Activated T-helper 2 cell treated with anti-CD3 and anti-CD28 coated beads, Interferon-gamma antibody, Interleukin-2, Interleukin-4, amounts not matched to agents 10 μg/mL and 5 μg/mL and 100 μg/mL, durations not matched to agents 14 hours and 24 hours and 36 hours (primary cell): ENCODE results near the gene UBTF. TPM values are rescaled to one million over a fixed set of nuclear protein-coding genes. Genes with fewer than 3 reads are reported as not detected.

ENCODE experiments used
- DNase-seq: peaks from one replicate; pipeline ENCODE4 v3.0.0; 2021; ENCODE audit warnings: low spot score
- H3K27ac Mint-ChIP-seq: one replicate; pipeline ENCODE4 v1.8.0; 2021; ENCODE audit warnings: mixed read lengths
- H3K27me3 Mint-ChIP-seq: one replicate; pipeline ENCODE4 v1.8.0; 2021; ENCODE audit warnings: low read depth, mixed read lengths
- H3K36me3 Mint-ChIP-seq: one replicate; pipeline ENCODE4 v1.8.0; 2021; ENCODE audit warnings: low read depth, mixed read lengths
- H3K4me1 Mint-ChIP-seq: one replicate; pipeline ENCODE4 v1.8.0; 2021; ENCODE audit warnings: low read depth, mixed read lengths
- H3K4me3 Mint-ChIP-seq: one replicate; pipeline ENCODE4 v1.8.0; 2021; ENCODE audit warnings: low read depth, mild to moderate bottlenecking, moderate library complexity, mixed read lengths
- H3K9me3 Mint-ChIP-seq: one replicate; pipeline ENCODE4 v1.8.0; 2021; ENCODE audit warnings: mixed read lengths
- intact Hi-C: fragments of 100-400 bp; cut with micrococcal nuclease; formaldehyde crosslinking; loops from one replicate; pipeline ENCODE4 v1.15.1; 2023
- total RNA-seq: library from RNA; stranded (reverse); gene quantifications from 2 replicates; pipeline ENCODE4 v1.2.3, GENCODE V29; 2022

UBTF gene
- total RNA-seq, 1 donor from 2014 or later = 181 TPM

DNA sequence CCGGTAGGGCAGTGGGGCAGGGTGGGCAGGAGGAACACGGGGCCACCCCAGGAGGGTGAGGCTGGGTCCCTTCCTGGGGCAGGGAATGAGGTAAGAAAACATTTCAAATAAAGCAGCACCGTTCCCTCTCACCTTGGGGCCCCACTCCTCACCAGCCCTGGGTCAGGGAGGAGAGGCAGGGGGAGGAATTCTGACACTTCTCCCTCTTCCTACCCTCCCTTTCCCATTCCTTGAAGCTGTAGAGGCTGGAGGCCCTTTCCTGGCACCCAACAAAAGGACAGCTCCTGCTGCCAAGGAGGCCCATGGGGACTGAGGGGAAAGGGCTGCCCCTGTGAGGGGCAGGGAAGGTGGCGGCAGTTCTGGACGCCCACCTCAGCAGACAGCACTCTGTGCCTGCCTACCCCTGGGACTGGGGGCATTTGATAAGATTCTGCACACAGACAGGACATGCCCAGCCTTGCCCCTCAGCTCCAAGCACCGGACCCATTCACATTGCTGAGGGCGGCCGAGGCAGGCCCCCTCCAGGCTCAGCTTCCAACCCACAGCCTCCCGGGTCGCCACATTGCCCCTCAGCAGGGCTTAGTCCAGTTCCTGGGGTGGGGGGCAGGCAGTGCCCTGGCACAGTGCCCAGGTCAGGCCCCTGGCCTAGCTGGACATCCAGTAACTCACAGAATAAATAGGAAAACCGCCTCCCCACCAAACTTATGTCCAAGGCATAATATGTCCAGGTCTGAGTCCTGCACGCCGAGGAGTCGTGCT is 26.0 kb downstream of the UBTF start:
- peaks cover 67% of the 10 kb centered on the region for H3K36me3 Mint-ChIP-seq
- intact Hi-C loops = no loop called here
- H3K4me1 Mint-ChIP-seq = peaks cover 19% of the 10 kb centered on the region
- H3K9me3 Mint-ChIP-seq = no peaks in the 10 kb centered on the region
- H3K27me3 Mint-ChIP-seq = no peaks in the 10 kb centered on the region
- H3K4me3 Mint-ChIP-seq = no peak overlapping the region
- H3K27ac Mint-ChIP-seq = no peak overlapping the region
- no peak for DNase-seq

DNA sequence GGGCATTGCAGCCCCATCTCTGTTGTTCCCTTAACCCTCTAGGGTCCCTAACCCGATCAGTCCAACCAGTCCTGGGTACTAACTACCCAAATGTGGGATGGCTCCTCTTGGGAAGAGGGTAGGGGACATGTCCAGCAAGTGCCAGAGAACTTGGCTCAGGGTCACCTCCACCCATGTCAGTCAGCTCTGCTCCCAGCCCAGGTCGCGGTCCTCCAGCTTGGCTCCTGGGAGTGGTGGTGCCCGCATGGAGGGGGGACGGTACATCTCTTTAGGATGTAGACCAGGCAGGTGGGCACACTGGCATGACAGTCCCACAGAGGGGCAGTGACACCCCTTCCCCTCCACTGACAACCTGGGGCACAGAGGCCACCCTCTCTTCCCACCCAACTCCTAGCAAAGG is 26.7 kb downstream of the UBTF start:
- H3K27ac Mint-ChIP-seq = no peak overlapping the region
- peaks cover 60% of the 10 kb centered on the region for H3K36me3 Mint-ChIP-seq
- peaks cover 20% of the 10 kb centered on the region for H3K4me1 Mint-ChIP-seq
- H3K27me3 Mint-ChIP-seq = no peaks in the 10 kb centered on the region
- intact Hi-C loops = no loop called here
- no peak overlapping the region for H3K4me3 Mint-ChIP-seq
- no peak for DNase-seq
- no peaks in the 10 kb centered on the region for H3K9me3 Mint-ChIP-seq

DNA sequence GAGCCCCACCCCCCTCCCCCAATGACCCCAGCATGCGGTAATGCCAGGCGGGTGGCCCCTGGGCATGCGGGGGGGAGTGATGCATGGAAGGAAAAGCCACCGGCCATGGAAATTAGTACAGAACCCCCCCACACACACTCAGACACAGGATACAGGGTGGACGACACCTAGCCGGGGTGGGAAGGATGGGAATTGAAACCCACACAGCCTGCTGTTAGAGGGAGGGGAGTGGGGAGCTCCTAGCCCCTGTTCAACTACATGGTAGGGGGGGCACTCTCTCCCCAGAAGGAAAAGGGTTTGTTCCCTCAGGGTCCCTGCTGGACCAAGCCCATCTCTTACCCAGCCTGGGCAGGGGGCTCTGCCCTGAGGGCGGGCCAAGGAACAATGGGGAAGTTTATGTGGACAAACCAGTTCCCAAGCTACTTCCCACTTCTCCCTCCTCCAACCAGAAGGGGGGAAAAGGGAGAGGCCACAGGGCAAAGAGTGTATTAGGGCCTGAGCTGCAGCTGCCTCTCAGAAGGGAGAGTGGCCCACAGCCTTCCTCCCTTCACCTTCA is 27.5 kb downstream of the UBTF start:
- H3K36me3 Mint-ChIP-seq = peaks cover 52% of the 10 kb centered on the region
- H3K4me3 Mint-ChIP-seq = no peak overlapping the region
- no peak overlapping the region for H3K27ac Mint-ChIP-seq

GRCh38 chr17:44191369-44191768 is 28.1 kb downstream of the UBTF start:
- intact Hi-C loops = no loop called here
- Mint-ChIP-seq H3K36me3 (peaks cover 46% of the 10 kb centered on the region), H3K9me3 (no peaks in the 10 kb centered on the region), H3K4me3 (no peak overlapping the region), H3K27me3 (no peaks in the 10 kb centered on the region), H3K4me1 (peaks cover 15% of the 10 kb centered on the region), H3K27ac (peak overlapping the region; percentile 29)
- DNase-seq = no peak

More for the DNA sequence above, 27.5 kb downstream of the UBTF start:
- intact Hi-C loops = no loop called here
- Mint-ChIP-seq H3K9me3 (no peaks in the 10 kb centered on the region), H3K4me1 (peaks cover 18% of the 10 kb centered on the region), H3K27me3 (no peaks in the 10 kb centered on the region)
- DNase-seq = no peak

- peak overlapping the region; percentile 23 for H3K4me3 Mint-ChIP-seq
- intact Hi-C loops = no loop called here
- no peaks in the 10 kb centered on the region for H3K27me3 Mint-ChIP-seq
- no peak for DNase-seq
- H3K9me3 Mint-ChIP-seq = no peaks in the 10 kb centered on the region
- H3K36me3 Mint-ChIP-seq = peaks cover 40% of the 10 kb centered on the region
- H3K27ac Mint-ChIP-seq = no peak overlapping the region
- peaks cover 15% of the 10 kb centered on the region for H3K4me1 Mint-ChIP-seq
Measured at GRCh38 chr17:44190481-44190880, 29.0 kb downstream of the UBTF start.

GRCh38 chr17:44188576-44189403 is 30.7 kb downstream of the UBTF start:
- H3K4me3 Mint-ChIP-seq = peak overlapping the region; percentile 98
- no peaks in the 10 kb centered on the region for H3K27me3 Mint-ChIP-seq
- H3K27ac Mint-ChIP-seq = no peak overlapping the region
- no peak for DNase-seq
- intact Hi-C loops = no loop called here
- H3K4me1 Mint-ChIP-seq = peaks cover 24% of the 10 kb centered on the region
- H3K9me3 Mint-ChIP-seq = no peaks in the 10 kb centered on the region
- peaks cover 33% of the 10 kb centered on the region for H3K36me3 Mint-ChIP-seq

GRCh38 chr17:44187131-44187899 is 32.2 kb downstream of the UBTF start:
- Mint-ChIP-seq H3K4me3 (peak overlapping the region; percentile 98), H3K27me3 (no peaks in the 10 kb centered on the region), H3K4me1 (peaks cover 26% of the 10 kb centered on the region), H3K36me3 (peaks cover 35% of the 10 kb centered on the region), H3K9me3 (no peaks in the 10 kb centered on the region), H3K27ac (peak overlapping the region; percentile 97)
- no peak for DNase-seq
- intact Hi-C loops = no loop called here

DNA sequence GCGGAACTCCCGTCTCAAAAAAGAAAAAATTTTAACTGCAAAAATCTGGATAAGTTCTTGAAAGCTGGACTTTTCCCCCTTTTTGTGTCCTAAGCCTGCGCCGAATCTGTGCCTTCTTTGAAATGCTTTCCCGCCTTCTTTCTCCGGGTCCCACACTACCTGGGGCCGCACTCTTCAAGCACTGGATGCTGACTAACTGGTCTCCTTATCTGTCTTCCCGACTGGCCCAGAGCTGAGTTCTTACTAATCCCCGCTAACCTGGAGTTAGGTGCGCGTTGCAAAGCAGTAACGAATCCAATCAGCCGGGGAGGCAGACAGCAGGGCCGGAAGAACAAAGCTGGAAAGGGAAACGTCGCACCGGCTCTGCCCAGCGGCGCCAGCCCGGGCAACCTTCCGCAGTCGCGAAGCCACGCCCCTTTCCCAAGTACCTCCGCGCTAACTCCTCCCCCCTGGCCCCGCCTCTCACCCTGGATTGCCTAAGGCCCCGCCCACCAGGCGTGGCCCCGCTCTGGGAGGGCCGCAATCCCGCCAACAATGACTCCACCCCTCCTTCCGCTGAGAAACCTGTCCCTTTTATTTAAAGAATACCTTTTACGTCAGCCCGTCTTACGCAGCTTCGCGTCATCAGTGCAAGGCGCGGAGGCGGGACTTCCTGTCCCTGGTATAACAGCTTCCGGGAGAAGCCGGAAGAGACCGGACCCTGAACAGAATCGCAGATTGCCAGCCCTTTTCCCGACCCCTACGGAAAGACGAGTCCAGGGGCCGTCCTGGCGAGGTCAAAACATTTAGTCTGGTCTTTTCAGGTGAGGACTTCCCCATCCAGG is 33.0 kb downstream of the UBTF start, which contains the start of gene TMUB2:
TSS of gene TMUB2 (plus strand) at position 666 of the 824 bp plus-strand sequence. CDS start 737 bp downstream, outside the sequence.
- H3K4me3 Mint-ChIP-seq = peak within 1 kb of the TSS; percentile 98
- intact Hi-C loops = loop anchor here (1.0 kb wide), 2 partner anchors 14 to 45 kb away; partner anchors contain the start of gene HROB
- peaks cover 31% of the 10 kb centered on the region for H3K4me1 Mint-ChIP-seq
- H3K27ac Mint-ChIP-seq = peak within 1 kb of the TSS; percentile 97
- peaks cover 39% of the 10 kb centered on the region for H3K36me3 Mint-ChIP-seq
- H3K9me3 Mint-ChIP-seq = no peaks in the 10 kb centered on the region
- peak; percentile 99 for DNase-seq
- H3K27me3 Mint-ChIP-seq = no peaks in the 10 kb centered on the region

DNA sequence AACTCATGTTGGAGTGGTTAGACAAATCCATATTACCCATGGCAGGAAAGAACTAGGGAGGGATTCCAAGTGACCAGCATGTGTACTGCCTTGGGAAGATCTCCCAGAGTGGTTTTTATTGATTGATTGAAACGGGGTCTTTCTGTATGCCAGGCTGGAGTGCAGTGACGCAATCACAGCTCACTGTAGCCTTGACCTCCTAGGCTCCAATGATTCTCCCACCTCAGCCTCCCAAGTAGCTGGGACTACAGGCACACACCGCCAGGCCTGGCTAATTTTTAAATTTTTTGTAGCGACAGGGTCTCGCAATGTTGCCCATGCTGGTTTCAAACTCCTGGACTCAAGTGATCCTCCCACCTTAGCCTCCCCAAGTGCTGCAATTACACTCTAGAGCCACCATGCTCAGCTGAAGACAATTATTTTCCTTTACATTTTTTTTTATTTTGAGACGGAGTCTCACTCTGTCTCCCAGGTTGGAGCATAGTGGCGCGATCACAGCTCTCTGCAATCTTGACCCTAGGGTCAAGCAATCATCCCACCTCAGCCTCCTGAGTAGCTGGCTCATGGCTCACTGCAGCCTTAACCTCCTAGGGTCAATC is 35.2 kb downstream of the UBTF start:
- no peak for DNase-seq
- Mint-ChIP-seq H3K36me3 (peaks cover 25% of the 10 kb centered on the region), H3K4me1 (peaks cover 31% of the 10 kb centered on the region), H3K27me3 (no peaks in the 10 kb centered on the region), H3K27ac (no peak overlapping the region), H3K4me3 (no peak overlapping the region), H3K9me3 (no peaks in the 10 kb centered on the region)
- intact Hi-C loops = no loop called here

GRCh38 chr17:44183024-44183423 is 36.5 kb downstream of the UBTF start:
- no peak overlapping the region for H3K4me3 Mint-ChIP-seq
- H3K27ac Mint-ChIP-seq = no peak overlapping the region
- no peak for DNase-seq
- peaks cover 29% of the 10 kb centered on the region for H3K36me3 Mint-ChIP-seq
- H3K9me3 Mint-ChIP-seq = no peaks in the 10 kb centered on the region
- no peaks in the 10 kb centered on the region for H3K27me3 Mint-ChIP-seq
- H3K4me1 Mint-ChIP-seq = peaks cover 25% of the 10 kb centered on the region
- intact Hi-C loops = no loop called here

GRCh38 chr17:44178133-44178532 is 41.3 kb downstream of the UBTF start:
- Mint-ChIP-seq H3K9me3 (no peaks in the 10 kb centered on the region), H3K27ac (no peak overlapping the region), H3K27me3 (no peaks in the 10 kb centered on the region), H3K4me1 (peaks cover 5% of the 10 kb centered on the region), H3K36me3 (peaks cover 27% of the 10 kb centered on the region), H3K4me3 (no peak overlapping the region)
- intact Hi-C loops = no loop called here
- no peak for DNase-seq
